Natural killer cell (primary cell): ENCODE data around the gene PLA1A. TPM values are rescaled to one million over a fixed set of nuclear protein-coding genes. Genes with fewer than 3 reads are reported as not detected.

Source experiments
- ATAC-seq, 3 donors: fragments of 150-1000 bp in 2 of 3; fragments of 200-7000 bp in 1 of 3; cut with Tn5 transposase; 1 replicate in 1 of 3; 2 replicates in 2 of 3; pipeline ENCODE4 v1.10.0; 2021; ENCODE audit warnings: mild to moderate bottlenecking in 2 of 3, moderate library complexity in 2 of 3
- DNase-seq, 2 donors: peaks; one replicate each; pipeline versions ENCODE4 v3.0.0 to v3.0.0-alpha.2; 2013 to 2021; ENCODE audit warnings: mixed read lengths in 1 of 2
- H3K27ac ChIP-seq: one replicate; pipeline ENCODE4 v1.5.1; 2013; ENCODE audit warnings: mild to moderate bottlenecking, low read length
- H3K27me3 ChIP-seq: one replicate; pipeline ENCODE4 v1.6.1; 2013; ENCODE audit warnings: low read length; ENCODE audit not compliant: control insufficient read depth, insufficient read depth
- H3K36me3 ChIP-seq: one replicate; pipeline ENCODE4 v1.6.1; 2013; ENCODE audit warnings: low read length; ENCODE audit not compliant: control insufficient read depth, insufficient read depth
- H3K4me1 ChIP-seq: one replicate; pipeline ENCODE4 v1.6.1; 2013; ENCODE audit warnings: low read length; ENCODE audit not compliant: control insufficient read depth, insufficient read depth
- H3K4me3 ChIP-seq: one replicate; pipeline ENCODE4 v1.5.1; 2013; ENCODE audit warnings: low read length
- H3K9me3 ChIP-seq: one replicate; pipeline ENCODE4 v1.6.1; 2013; ENCODE audit warnings: low read length; ENCODE audit not compliant: control insufficient read depth, insufficient read depth
- H3K27ac Mint-ChIP-seq, 2 donors: one replicate each; pipeline ENCODE4 v1.8.0; 2022; ENCODE audit warnings: mild to moderate bottlenecking in 2 of 2, mixed read lengths in 2 of 2, moderate library complexity in 1 of 2
- H3K27me3 Mint-ChIP-seq, 2 donors: one replicate each; pipeline ENCODE4 v1.8.0; 2022; ENCODE audit warnings: low read depth in 2 of 2, mixed read lengths in 2 of 2
- H3K36me3 Mint-ChIP-seq: one replicate; pipeline ENCODE4 v1.8.0; 2022; ENCODE audit warnings: mixed read lengths
- H3K4me1 Mint-ChIP-seq, 2 donors: one replicate each; pipeline ENCODE4 v1.8.0; 2022; ENCODE audit warnings: mixed read lengths in 2 of 2
- H3K4me3 Mint-ChIP-seq: one replicate; pipeline ENCODE4 v1.8.0; 2022; ENCODE audit warnings: mild to moderate bottlenecking, moderate library complexity, mixed read lengths
- H3K9me3 Mint-ChIP-seq, 2 donors: one replicate each; pipeline ENCODE4 v1.8.0; 2022; ENCODE audit warnings: mixed read lengths in 2 of 2
- CTCF ChIP-seq: fragments of 200-600 bp; IDR thresholded peaks from one replicate; pipeline ENCODE4 v1.8.0; 2022; ENCODE audit warnings: antibody characterized with exemption
- WGBS: methylation state at CpG from one replicate; pipeline ENCODE4 v1.1.7; 2013; ENCODE audit warnings: missing lambda C conversion rate; ENCODE audit not compliant: insufficient coverage; 5-methylcytosine and 5-hydroxymethylcytosine counted together
- intact Hi-C: fragments of 100-400 bp; cut with micrococcal nuclease; formaldehyde crosslinking; loops from one replicate; pipeline ENCODE4 v1.14.2; 2022
- total RNA-seq, 4 donors: library from RNA; stranded (reverse); fragments of 120-200 nt in 1 of 4; gene quantifications; one replicate each; pipeline versions ENCODE4 v1.2.3 to v1.2.4, GENCODE V29; 2013 to 2022

Gene PLA1A
- total RNA-seq, 3 donors from 2014 or later (not counting 1 experiment from before 2014, with no cell fraction given): 0.20 to 0.34 TPM; not detected in 1

GRCh38 chr3:119604878-119605277 is 7.2 kb downstream of the PLA1A start:
- Histone ChIP-seq H3K9me3 (no peaks in the 10 kb centered on the region), H3K4me1 (peaks cover 5% of the 10 kb centered on the region), H3K27me3 (no peaks in the 10 kb centered on the region), H3K4me3 (no peak overlapping the region), H3K27ac (no peak overlapping the region), H3K36me3 (no peaks in the 10 kb centered on the region)
- no peak for ATAC-seq
- intact Hi-C loops: no loop called here
- WGBS: 83% methylated on average over 1 of the region's 1 CpG
- no peak for DNase-seq
- Mint-ChIP-seq H3K4me3 (no peak overlapping the region), H3K9me3 (no peaks in the 10 kb centered on the region), H3K27ac (no peak overlapping the region), H3K4me1 (no peaks in the 10 kb centered on the region), H3K36me3 (no peaks in the 10 kb centered on the region), H3K27me3 (peaks cover 5 to 15% of the 10 kb centered on the region in 2 donors)
- no peak for TF ChIP-seq CTCF

GRCh38 chr3:119608405-119609000 is 10.8 kb downstream of the PLA1A start:
- Histone ChIP-seq H3K4me1 (no peaks in the 10 kb centered on the region), H3K4me3 (no peak overlapping the region), H3K9me3 (no peaks in the 10 kb centered on the region), H3K27me3 (no peaks in the 10 kb centered on the region), H3K36me3 (no peaks in the 10 kb centered on the region), H3K27ac (no peak overlapping the region)
- Mint-ChIP-seq H3K36me3 (no peaks in the 10 kb centered on the region), H3K4me3 (no peak overlapping the region), H3K27me3 (peaks cover 10 to 34% of the 10 kb centered on the region in 2 donors), H3K9me3 (no peaks in the 10 kb centered on the region), H3K4me1 (no peaks in the 10 kb centered on the region), H3K27ac (no peak overlapping the region)
- intact Hi-C loops: no loop called here
- WGBS: 92% methylated on average over 6 of the region's 6 CpGs
- no peak for TF ChIP-seq CTCF
- no peak for DNase-seq
- ATAC-seq: no peak

GRCh38 chr3:119609301-119609700 is 11.6 kb downstream of the PLA1A start:
- no peak overlapping the region for H3K27ac ChIP-seq
- no peaks in the 10 kb centered on the region for H3K9me3 ChIP-seq
- peaks cover 10 to 34% of the 10 kb centered on the region in 2 donors for H3K27me3 Mint-ChIP-seq
- H3K4me3 ChIP-seq: no peak overlapping the region
- no peak for DNase-seq
- no peaks in the 10 kb centered on the region for H3K36me3 ChIP-seq
- H3K4me1 Mint-ChIP-seq: no peaks in the 10 kb centered on the region
- no peak overlapping the region for H3K27ac Mint-ChIP-seq
- H3K36me3 Mint-ChIP-seq: no peaks in the 10 kb centered on the region
- H3K27me3 ChIP-seq: no peaks in the 10 kb centered on the region
- H3K9me3 Mint-ChIP-seq: no peaks in the 10 kb centered on the region
- no peak for TF ChIP-seq CTCF
- intact Hi-C loops: no loop called here
- no peaks in the 10 kb centered on the region for H3K4me1 ChIP-seq
- no peak overlapping the region for H3K4me3 Mint-ChIP-seq
- 82% methylated on average over 5 of the region's 6 CpGs for WGBS
- no peak for ATAC-seq

GRCh38 chr3:119611664-119612063 is 14.0 kb downstream of the PLA1A start:
- Histone ChIP-seq H3K27me3 (no peaks in the 10 kb centered on the region), H3K4me1 (no peaks in the 10 kb centered on the region), H3K4me3 (no peak overlapping the region), H3K9me3 (no peaks in the 10 kb centered on the region), H3K27ac (no peak overlapping the region), H3K36me3 (no peaks in the 10 kb centered on the region)
- H3K36me3 Mint-ChIP-seq: no peaks in the 10 kb centered on the region
- TF ChIP-seq CTCF: no peak
- DNase-seq: no peak
- H3K27ac Mint-ChIP-seq: no peak overlapping the region
- peaks cover 14 to 34% of the 10 kb centered on the region in 2 donors for H3K27me3 Mint-ChIP-seq
- intact Hi-C loops: no loop called here
- 100% methylated on average over 1 of the region's 1 CpG for WGBS
- no peaks in the 10 kb centered on the region for H3K9me3 Mint-ChIP-seq
- no peaks in the 10 kb centered on the region for H3K4me1 Mint-ChIP-seq
- no peak overlapping the region for H3K4me3 Mint-ChIP-seq
- no peak for ATAC-seq
